ENCODE measurements around the gene TBC1D10A.

TBC1D10A gene

DNA sequence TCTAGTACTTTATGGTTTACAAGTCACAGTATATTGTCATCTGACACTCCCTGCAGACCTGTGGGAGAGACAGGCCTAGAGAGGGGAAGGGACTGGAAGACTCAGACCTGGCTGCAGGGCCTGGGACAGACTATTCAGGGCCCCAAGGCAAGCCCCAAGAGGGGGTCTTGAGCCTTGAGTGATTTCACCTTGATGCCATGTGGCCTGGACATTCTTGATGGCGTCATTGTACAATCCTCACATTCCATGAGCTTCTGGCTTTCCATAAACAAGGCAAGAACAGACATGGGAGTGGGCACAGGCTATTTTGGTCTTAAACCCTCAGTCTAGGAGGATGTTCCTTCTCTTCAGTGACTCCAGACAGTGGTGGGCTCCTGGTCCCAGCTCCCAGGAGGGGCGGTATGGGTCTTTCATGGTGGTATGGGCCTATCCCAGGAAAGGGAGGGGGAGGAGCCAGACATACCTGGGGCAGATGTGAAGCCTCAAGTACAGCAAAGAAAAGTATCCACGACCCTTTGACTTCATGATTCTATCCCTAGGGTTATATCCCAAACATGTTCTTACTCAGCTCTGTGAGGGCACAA, 1.8 kb upstream of the TBC1D10A start:
- Histone ChIP-seq H3K9me3 (ENCODE audit: control insufficient read depth, low read length) (no peaks in the 10 kb centered on the region), H3K36me3 (ENCODE audit: control insufficient read depth, insufficient read depth, low read length) (no peaks in the 10 kb centered on the region), H3K79me2 (peaks cover 19% of the 10 kb centered on the region), H3K4me1 (peaks cover 5% of the 10 kb centered on the region), H2AFZ (no peak overlapping the region), H3K27ac (no peak overlapping the region), H3K4me3 (ENCODE audit: low read depth, low read length) (no peak overlapping the region), H3K27me3 (ENCODE audit: control insufficient read depth, insufficient read depth, low read length) (no peaks in the 10 kb centered on the region), H3K9ac (no peak overlapping the region), H3K4me2 (ENCODE audit: low read length) (no peak overlapping the region)
- TF ChIP-seq CTCF (IDR thresholded peaks at IDR 0.05) = no peak

DNA sequence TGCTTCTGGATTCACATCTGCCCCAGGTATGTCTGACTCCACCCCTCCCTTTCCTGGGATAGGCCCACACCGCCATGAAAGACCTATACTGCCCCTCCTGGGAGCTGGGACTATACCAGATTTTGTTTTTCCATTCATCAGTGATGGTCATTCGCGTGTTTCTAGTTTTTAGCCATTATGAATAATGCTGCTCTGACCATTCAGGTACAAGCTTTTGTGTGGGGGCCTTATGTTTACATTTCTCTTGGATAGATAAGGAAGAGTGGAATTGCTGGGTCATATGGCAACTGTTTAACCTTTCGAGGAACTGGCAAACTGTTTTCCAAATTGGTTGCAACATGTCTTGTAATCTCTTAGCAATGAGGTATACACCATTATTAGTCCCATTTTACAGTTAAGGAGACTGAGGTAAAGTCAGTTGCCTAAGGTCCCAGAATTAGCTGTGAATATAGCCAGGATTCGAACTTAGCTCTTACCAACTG, 1.2 kb upstream of the TBC1D10A start:
- Histone ChIP-seq H3K9ac (no peak overlapping the region), H3K79me2 (peaks cover 23% of the 10 kb centered on the region), H3K9me3 (ENCODE audit: control insufficient read depth, low read length) (no peaks in the 10 kb centered on the region), H3K4me2 (ENCODE audit: low read length) (peak overlapping the region; percentile 83), H3K27me3 (ENCODE audit: control insufficient read depth, insufficient read depth, low read length) (no peaks in the 10 kb centered on the region), H3K27ac (peak overlapping the region; percentile 80), H2AFZ (peak overlapping the region; percentile 7), H3K4me1 (peaks cover 10% of the 10 kb centered on the region), H3K4me3 (ENCODE audit: low read depth, low read length) (peak overlapping the region; percentile 61), H3K36me3 (ENCODE audit: control insufficient read depth, insufficient read depth, low read length) (no peaks in the 10 kb centered on the region)
- TF ChIP-seq CTCF (IDR thresholded peaks at IDR 0.05) = peak; percentile 40

GRCh38 chr22:30326255-30326705, 461 bp downstream of the TBC1D10A start:
- no peak for TF ChIP-seq CTCF (IDR thresholded peaks at IDR 0.05)
- H3K36me3 ChIP-seq (ENCODE audit: control insufficient read depth, insufficient read depth, low read length) = no peaks in the 10 kb centered on the region
- peak overlapping the region; percentile 91 for H3K4me3 ChIP-seq (ENCODE audit: low read depth, low read length)
- H3K79me2 ChIP-seq = peaks cover 31% of the 10 kb centered on the region
- peak overlapping the region; percentile 98 for H3K4me2 ChIP-seq (ENCODE audit: low read length)
- H3K9me3 ChIP-seq (ENCODE audit: control insufficient read depth, low read length) = no peaks in the 10 kb centered on the region
- H3K27me3 ChIP-seq (ENCODE audit: control insufficient read depth, insufficient read depth, low read length) = no peaks in the 10 kb centered on the region
- peak overlapping the region; percentile 85 for H3K27ac ChIP-seq
- H3K4me1 ChIP-seq = peaks cover 15% of the 10 kb centered on the region
- H2AFZ ChIP-seq = peak overlapping the region; percentile 60
- H3K9ac ChIP-seq = peak overlapping the region; percentile 53

GRCh38 chr22:30325724-30326254, 952 bp downstream of the TBC1D10A start:
- Histone ChIP-seq H3K9me3 (ENCODE audit: control insufficient read depth, low read length) (no peaks in the 10 kb centered on the region), H3K4me1 (peaks cover 18% of the 10 kb centered on the region), H2AFZ (no peak overlapping the region), H3K36me3 (ENCODE audit: control insufficient read depth, insufficient read depth, low read length) (no peaks in the 10 kb centered on the region), H3K79me2 (peaks cover 36% of the 10 kb centered on the region), H3K9ac (no peak overlapping the region), H3K4me2 (ENCODE audit: low read length) (peak overlapping the region; percentile 98), H3K27ac (peak overlapping the region; percentile 85), H3K27me3 (ENCODE audit: control insufficient read depth, insufficient read depth, low read length) (no peaks in the 10 kb centered on the region), H3K4me3 (ENCODE audit: low read depth, low read length) (peak overlapping the region; percentile 91)
- TF ChIP-seq CTCF (IDR thresholded peaks at IDR 0.05) = no peak

Measured in parathyroid adenoma (tissue), 2 donors.